Measurements from ENCODE around the gene NRG3.

Gene NRG3

GRCh38 chr10:82234173-82234572 lies 359.2 kb downstream of the NRG3 start:
- no peak for TF ChIP-seq CTCF (IDR thresholded peaks at IDR 0.05; ENCODE audit: low read depth, low read length, missing control alignments)
- no peak overlapping the region for H3K4me3 ChIP-seq (ENCODE audit: low read depth, low read length)
- DNase-seq (ENCODE audit: low read depth) = no peak

- no peak for DNase-seq (ENCODE audit: low read depth)
- no peak for TF ChIP-seq CTCF (IDR thresholded peaks at IDR 0.05; ENCODE audit: low read depth, low read length, missing control alignments)
- no peak overlapping the region for H3K4me3 ChIP-seq (ENCODE audit: low read depth, low read length)
Observed at GRCh38 chr10:82236084-82236731, 361.2 kb downstream of the NRG3 start.

GRCh38 chr10:82238291-82238690 lies 363.3 kb downstream of the NRG3 start:
- H3K4me3 ChIP-seq (ENCODE audit: low read depth, low read length) = no peak overlapping the region
- no peak for TF ChIP-seq CTCF (IDR thresholded peaks at IDR 0.05; ENCODE audit: low read depth, low read length, missing control alignments)
- DNase-seq (ENCODE audit: low read depth) = no peak

GRCh38 chr10:82240408-82240807 lies 365.4 kb downstream of the NRG3 start:
- no peak for TF ChIP-seq CTCF (IDR thresholded peaks at IDR 0.05; ENCODE audit: low read depth, low read length, missing control alignments)
- DNase-seq (ENCODE audit: low read depth) = no peak
- H3K4me3 ChIP-seq (ENCODE audit: low read depth, low read length) = no peak overlapping the region

- TF ChIP-seq CTCF (IDR thresholded peaks at IDR 0.05; ENCODE audit: low read depth, low read length, missing control alignments) = no peak
- no peak overlapping the region for H3K4me3 ChIP-seq (ENCODE audit: low read depth, low read length)
- no peak for DNase-seq (ENCODE audit: low read depth)
Observed at GRCh38 chr10:82242778-82243177, 367.8 kb downstream of the NRG3 start.

GRCh38 chr10:82245157-82245556 lies 370.2 kb downstream of the NRG3 start:
- no peak for TF ChIP-seq CTCF (IDR thresholded peaks at IDR 0.05; ENCODE audit: low read depth, low read length, missing control alignments)
- no peak overlapping the region for H3K4me3 ChIP-seq (ENCODE audit: low read depth, low read length)
- DNase-seq (ENCODE audit: low read depth) = no peak

- H3K4me3 ChIP-seq (ENCODE audit: low read depth, low read length) = no peak overlapping the region
- no peak for DNase-seq (ENCODE audit: low read depth)
- TF ChIP-seq CTCF (IDR thresholded peaks at IDR 0.05; ENCODE audit: low read depth, low read length, missing control alignments) = no peak
Observed at GRCh38 chr10:82245906-82246560, 371.0 kb downstream of the NRG3 start.

Measured in GM12864 (cell line).